GM10248 (cell line): Measurements from ENCODE around the gene SOST.

Experiments
- CTCF ChIA-PET: fragments of 300-600 bp; sonication (Branson Sonifier 250); formaldehyde crosslinking; extraction: SDS; loops from one replicate; lab custom pipeline; 2021; ENCODE audit warnings: antibody characterized with exemption; lab: Yijun Ruan, JAX
- POLR2A ChIA-PET: fragments of 350-650 bp; sonication (Branson Sonifier 250); formaldehyde crosslinking; extraction: SDS; loops from one replicate; lab custom pipeline; 2020; ENCODE audit warnings: antibody characterized with exemption; lab: Yijun Ruan, JAX
- DNase-seq: peaks from one replicate; pipeline ENCODE4 v3.0.0; 2012; ENCODE audit errors: extremely low spot score
- CTCF ChIP-seq: IDR thresholded peaks from 2 replicates; pipeline ENCODE4 v1.5.1; 2012; ENCODE audit warnings: mild to moderate bottlenecking, low read depth; ENCODE audit errors: extremely low read depth, missing control alignments, control extremely low read depth

Gene SOST

GRCh38 chr17:43758497-43759174, at the start of gene SOST:
Gene SOST, minus strand, starts transcription at chr17:43758791. Its CDS starts 50 bp downstream, at chr17:43758741.
- ChIA-PET POLR2A (no interaction called here), CTCF (interaction anchor here (0.9 to 19.1 kb wide), 11 partner anchors 8 to 181 kb away, joined by 3 to 503 read pairs (median 15); partner anchors contain the start of gene CD300LG)
- no peak for DNase-seq
- no peak for TF ChIP-seq CTCF

GRCh38 chr17:43808076-43808475, 49.5 kb upstream of the SOST start:
- TF ChIP-seq CTCF: no peak
- DNase-seq: no peak
- ChIA-PET CTCF (no interaction called here), POLR2A (no interaction called here)

- TF ChIP-seq CTCF: no peak
- ChIA-PET POLR2A (no interaction called here), CTCF (no interaction called here)
- no peak for DNase-seq
Observed at GRCh38 chr17:43805117-43805516, 46.5 kb upstream of the SOST start.

GRCh38 chr17:43803758-43804157, 45.2 kb upstream of the SOST start:
- no peak for DNase-seq
- POLR2A ChIA-PET: no interaction called here
- TF ChIP-seq CTCF: no peak
- CTCF ChIA-PET: interaction anchor here (1.1 to 1.3 kb wide), 2 partner anchors 16 to 42 kb away, joined by 3 read pairs; no protein-coding TSS in a partner anchor

GRCh38 chr17:43801844-43802243, 43.3 kb upstream of the SOST start:
- CTCF ChIA-PET: no interaction called here
- TF ChIP-seq CTCF: no peak
- POLR2A ChIA-PET: no interaction called here
- no peak for DNase-seq

GRCh38 chr17:43800736-43801135, 42.1 kb upstream of the SOST start:
- no peak for DNase-seq
- ChIA-PET CTCF (no interaction called here), POLR2A (no interaction called here)
- TF ChIP-seq CTCF: no peak
